GM20431 (cell line): Measurements from ENCODE around the gene LPP.

Experiments
- in situ Hi-C: fragments of 300-500 bp; cut with MseI, MboI; formaldehyde crosslinking; loops from one replicate; pipeline ENCODE4 v1.15.0; 2020; ENCODE audit warnings: low sequenced_read_pairs; ENCODE audit not compliant: unreplicated experiment

LPP gene

DNA sequence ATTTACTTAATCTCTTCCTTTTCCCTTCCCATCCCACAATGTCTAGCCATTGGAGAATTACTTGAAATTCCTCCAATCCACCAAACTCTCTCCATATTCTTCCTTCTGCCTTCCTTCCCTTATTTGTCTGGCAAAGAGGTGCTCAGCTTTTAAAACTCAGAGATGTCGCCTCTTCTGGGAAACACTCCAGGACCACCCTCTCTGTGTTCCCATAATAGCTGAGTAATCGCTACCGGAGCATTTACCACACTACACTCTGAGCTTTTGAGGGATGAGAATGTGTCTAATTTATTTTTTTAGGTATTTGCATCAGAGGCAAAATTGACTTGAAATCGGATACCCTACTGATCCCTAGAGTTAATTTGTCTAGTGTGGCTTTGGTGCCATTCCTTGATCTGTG is 772.2 kb downstream of the LPP start:
- in situ Hi-C loops = no loop called here

DNA sequence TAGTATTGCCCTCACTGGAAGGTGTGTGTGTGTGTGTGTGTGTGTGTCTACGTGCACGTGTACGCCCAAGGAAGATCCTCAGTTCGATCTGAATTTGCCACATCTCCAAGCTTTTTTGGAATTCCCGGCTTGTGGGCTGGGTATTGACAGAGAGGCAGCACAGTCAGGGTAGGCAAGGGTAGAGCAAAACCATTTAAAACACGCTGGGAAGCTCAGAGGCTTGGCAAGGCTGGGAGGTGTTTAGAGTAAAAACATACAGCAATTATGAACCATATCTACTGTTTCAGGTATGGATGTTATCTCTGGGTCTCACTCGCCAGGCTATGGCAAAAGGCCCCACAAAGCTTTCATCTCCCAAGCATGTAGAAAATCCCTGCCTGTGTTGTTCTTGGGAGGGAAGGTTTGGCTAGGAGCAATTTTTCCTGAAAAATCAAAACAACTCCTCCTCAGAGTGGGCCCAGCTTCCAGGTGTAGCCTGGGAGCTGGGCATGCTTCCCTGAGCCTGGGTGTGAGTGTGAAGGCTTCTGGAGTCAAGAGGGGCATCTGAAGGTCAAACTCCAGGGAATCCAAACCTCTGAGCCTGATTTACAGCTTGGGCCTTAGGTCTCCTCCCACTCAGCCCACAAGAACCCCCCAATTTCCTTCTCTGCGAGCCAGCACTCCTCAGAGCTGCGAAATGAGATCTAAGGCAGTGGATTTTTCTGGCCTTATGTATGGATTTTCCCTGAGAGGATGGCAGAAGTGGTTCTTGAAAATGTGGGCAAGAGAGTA is 773.0 kb downstream of the LPP start:
- in situ Hi-C loops = no loop called here

- in situ Hi-C loops = no loop called here
These were observed 774.0 kb downstream of the LPP start for GRCh38 chr3:188927971-188928370.

GRCh38 chr3:188929137-188929536 is 775.2 kb downstream of the LPP start:
- in situ Hi-C loops = no loop called here

- in situ Hi-C loops = no loop called here
These were observed 777.1 kb downstream of the LPP start for GRCh38 chr3:188931036-188931435.

DNA sequence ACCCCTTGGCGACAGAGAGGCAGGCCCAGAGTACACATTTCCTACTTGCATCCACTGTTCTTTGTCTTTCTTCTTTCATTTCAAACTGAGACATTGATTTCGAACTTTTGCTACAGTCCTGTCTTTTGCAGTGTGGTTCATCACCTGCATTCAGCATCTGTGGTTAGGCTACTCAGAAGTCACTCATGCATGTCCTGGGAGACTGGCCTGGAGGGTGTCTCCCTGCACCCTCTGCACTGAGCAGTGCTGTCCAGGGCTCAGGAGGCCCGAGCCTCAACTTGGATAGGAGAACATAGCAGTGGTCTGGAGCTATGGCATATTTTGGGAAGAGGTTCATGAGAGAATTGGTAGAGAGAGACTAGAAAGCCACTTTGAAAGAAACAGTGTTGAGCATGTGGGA is 777.6 kb downstream of the LPP start:
- in situ Hi-C loops = no loop called here

- in situ Hi-C loops = no loop called here
These were observed 781.0 kb downstream of the LPP start for GRCh38 chr3:188934989-188935388.

DNA sequence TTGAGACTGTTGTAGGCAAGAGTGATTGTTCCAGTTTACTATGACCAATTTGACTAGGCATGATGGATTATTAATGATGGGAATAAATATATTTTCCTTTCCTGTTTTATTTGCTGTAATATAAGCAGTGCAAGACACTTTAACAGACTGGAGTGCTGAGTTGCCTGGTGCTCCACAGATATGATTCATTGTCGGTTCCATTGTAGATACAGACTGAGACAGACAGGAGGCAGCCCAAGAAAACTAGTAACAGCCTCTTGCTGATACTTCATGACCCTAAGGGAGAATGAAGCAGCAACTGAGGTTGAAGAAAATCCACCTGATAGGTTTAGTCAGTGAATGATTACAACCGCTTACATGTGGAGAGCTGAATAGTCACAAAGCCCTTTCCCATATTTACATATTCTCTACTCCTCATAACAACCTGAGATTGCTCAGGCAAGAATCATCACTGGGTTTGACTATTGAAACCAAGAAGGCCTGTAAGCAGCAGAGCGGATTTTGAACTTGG is 782.7 kb downstream of the LPP start:
- in situ Hi-C loops = no loop called here

GRCh38 chr3:188937389-188937788 is 783.4 kb downstream of the LPP start:
- in situ Hi-C loops = no loop called here

DNA sequence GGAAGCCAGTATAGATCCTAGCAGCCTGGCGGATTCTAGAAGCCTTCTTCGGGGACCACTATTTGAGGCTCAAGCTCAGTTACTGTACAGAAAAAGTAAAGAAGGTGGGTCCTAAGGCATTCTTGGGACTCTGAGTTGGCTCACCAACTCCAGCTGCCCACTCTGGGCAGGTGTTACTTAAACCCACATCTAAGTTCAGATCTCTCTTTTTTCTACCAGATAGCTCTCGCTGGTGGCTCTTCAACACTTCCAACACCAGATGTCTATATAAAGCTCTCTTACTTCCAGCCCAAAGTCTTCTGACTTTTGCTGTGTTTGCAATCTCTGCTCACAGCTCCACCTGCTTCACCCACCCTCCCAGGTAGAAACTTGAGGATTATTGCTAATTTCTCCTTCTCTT is 785.0 kb downstream of the LPP start:
- in situ Hi-C loops = no loop called here

- in situ Hi-C loops = no loop called here
These were observed 786.0 kb downstream of the LPP start for GRCh38 chr3:188939814-188940572.
